ENCODE results near the gene AMIGO3. TPM values are rescaled to one million over a fixed set of nuclear protein-coding genes. Genes with fewer than 3 reads are reported as not detected.

AMIGO3 gene
- total and polyA plus RNA-seq, 2 experiments from 2014 or later = 2.9 to 10.4 TPM

DNA sequence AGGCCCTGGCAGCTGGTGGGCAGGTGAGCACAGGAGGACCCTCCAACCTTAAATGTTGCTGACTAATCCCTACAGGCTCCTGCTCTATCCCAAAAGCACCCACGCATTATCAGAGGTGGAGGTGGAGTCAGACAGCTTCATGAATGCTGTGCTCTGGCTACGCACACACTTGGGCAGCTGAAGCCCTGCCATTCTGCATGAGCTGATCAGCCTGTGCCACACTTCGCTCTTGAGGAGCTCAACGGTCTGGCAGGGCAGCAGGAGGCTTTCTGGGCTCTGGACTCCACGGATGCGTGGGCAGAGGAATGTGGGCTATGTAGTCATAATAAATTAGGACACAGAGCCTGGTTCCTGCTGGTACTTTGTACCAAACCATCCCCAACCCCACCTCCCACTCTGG, 36.3 kb downstream of the AMIGO3 start:
- Histone ChIP-seq H3K4me3 (no peak overlapping the region), H3K4me2 (no peak overlapping the region), H3K27me3 (ENCODE audit: insufficient read depth) (no peaks in the 10 kb centered on the region), H3K4me1 (ENCODE audit: insufficient read depth) (no peaks in the 10 kb centered on the region), H3K9me2 (ENCODE audit: insufficient read depth) (no peaks in the 10 kb centered on the region), H3F3A (replicated peaks; ENCODE audit: low read depth) (no peaks in the 10 kb centered on the region), H2AFZ (no peak overlapping the region), H4K20me1 (replicated peaks; ENCODE audit: insufficient read depth) (no peaks in the 10 kb centered on the region; the same call in 1 of the 2 replicates), H3K36me3 (ENCODE audit: insufficient read depth) (peaks cover under 1% of the 10 kb centered on the region; the same call in 1 of the 2 replicates), H3K79me2 (replicated peaks; ENCODE audit: insufficient read depth) (no peaks in the 10 kb centered on the region), H3K27ac (ENCODE audit: low read depth) (no peak overlapping the region)
- no peak for DNase-seq (ENCODE audit: low spot score)
- no peak overlapping the region for H3K27ac Mint-ChIP-seq
- no peak for ATAC-seq
- no peaks in the 10 kb centered on the region for H3K9me3 Mint-ChIP-seq
- no peak overlapping the region for H3K4me3 Mint-ChIP-seq
- peaks cover 45% of the 10 kb centered on the region for H3K36me3 Mint-ChIP-seq (ENCODE audit: low read depth)
- H3K4me1 Mint-ChIP-seq = peaks cover 9% of the 10 kb centered on the region
- peaks cover 7% of the 10 kb centered on the region for H3K27me3 Mint-ChIP-seq (ENCODE audit: insufficient read depth, low read depth, poor library complexity)
- no peak for TF ChIP-seq ZNF114 (CRISPR knock-in tag; IDR thresholded peaks at IDR 0.05)
- TF ChIP-seq CREB1 (CRISPR knock-in tag; IDR thresholded peaks at IDR 0.05; ENCODE audit: low read depth) = no peak
- TF ChIP-seq NANOG (IDR thresholded peaks at IDR 0.05; ENCODE audit: borderline replicate concordance) = no peak
- TF ChIP-seq JUNB (IDR thresholded peaks at IDR 0.05; ENCODE audit: unreplicated experiment) = no peak
- TF ChIP-seq STAT1 (IDR thresholded peaks at IDR 0.05; ENCODE audit: unreplicated experiment) = no peak

DNA sequence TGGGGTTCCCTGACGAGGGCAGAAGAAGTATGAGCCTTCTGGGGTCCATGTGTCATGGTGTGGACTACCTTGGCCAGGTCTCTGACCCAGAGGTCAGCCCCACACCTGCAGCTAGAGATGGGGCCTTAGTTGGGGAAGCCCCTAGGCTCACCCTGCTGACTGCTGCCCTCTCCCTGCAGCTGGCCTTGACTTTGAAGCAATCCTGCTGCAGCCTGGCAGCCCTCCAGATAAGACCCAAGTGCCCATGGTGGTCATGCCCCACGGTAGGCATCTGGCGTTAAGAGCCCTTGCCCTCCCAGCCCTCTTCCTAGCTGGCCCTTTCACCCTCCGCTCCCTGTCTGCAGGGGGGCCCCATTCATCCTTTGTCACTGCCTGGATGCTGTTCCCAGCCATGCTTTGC, 37.9 kb downstream of the AMIGO3 start:
- H3K9me3 Mint-ChIP-seq = no peaks in the 10 kb centered on the region
- TF ChIP-seq ZNF114 (CRISPR knock-in tag; IDR thresholded peaks at IDR 0.05) (no peak), POLR2AphosphoS5 (IDR thresholded peaks at IDR 0.05; ENCODE audit: low read depth) (no peak), ETS1 (IDR thresholded peaks at IDR 0.05) (no peak), JUNB (IDR thresholded peaks at IDR 0.05; ENCODE audit: unreplicated experiment) (no peak), EZH2phosphoT487 (IDR thresholded peaks at IDR 0.05; ENCODE audit: unreplicated experiment) (no peak), ZNF331 (CRISPR knock-in tag; IDR thresholded peaks at IDR 0.05; ENCODE audit: low read depth) (no peak), CREB1 (CRISPR knock-in tag; IDR thresholded peaks at IDR 0.05; ENCODE audit: low read depth) (no peak)
- TF ChIP-seq, protein P1, sequence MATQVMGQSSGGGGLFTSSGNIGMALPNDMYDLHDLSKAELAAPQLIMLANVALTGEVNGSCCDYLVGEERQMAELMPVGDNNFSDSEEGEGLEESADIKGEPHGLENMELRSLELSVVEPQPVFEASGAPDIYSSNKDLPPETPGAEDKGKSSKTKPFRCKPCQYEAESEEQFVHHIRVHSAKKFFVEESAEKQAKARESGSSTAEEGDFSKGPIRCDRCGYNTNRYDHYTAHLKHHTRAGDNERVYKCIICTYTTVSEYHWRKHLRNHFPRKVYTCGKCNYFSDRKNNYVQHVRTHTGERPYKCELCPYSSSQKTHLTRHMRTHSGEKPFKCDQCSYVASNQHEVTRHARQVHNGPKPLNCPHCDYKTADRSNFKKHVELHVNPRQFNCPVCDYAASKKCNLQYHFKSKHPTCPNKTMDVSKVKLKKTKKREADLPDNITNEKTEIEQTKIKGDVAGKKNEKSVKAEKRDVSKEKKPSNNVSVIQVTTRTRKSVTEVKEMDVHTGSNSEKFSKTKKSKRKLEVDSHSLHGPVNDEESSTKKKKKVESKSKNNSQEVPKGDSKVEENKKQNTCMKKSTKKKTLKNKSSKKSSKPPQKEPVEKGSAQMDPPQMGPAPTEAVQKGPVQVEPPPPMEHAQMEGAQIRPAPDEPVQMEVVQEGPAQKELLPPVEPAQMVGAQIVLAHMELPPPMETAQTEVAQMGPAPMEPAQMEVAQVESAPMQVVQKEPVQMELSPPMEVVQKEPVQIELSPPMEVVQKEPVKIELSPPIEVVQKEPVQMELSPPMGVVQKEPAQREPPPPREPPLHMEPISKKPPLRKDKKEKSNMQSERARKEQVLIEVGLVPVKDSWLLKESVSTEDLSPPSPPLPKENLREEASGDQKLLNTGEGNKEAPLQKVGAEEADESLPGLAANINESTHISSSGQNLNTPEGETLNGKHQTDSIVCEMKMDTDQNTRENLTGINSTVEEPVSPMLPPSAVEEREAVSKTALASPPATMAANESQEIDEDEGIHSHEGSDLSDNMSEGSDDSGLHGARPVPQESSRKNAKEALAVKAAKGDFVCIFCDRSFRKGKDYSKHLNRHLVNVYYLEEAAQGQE (IDR thresholded peaks at IDR 0.05; ENCODE audit: unreplicated experiment) = no peak
- TF ChIP-seq, protein P2, sequence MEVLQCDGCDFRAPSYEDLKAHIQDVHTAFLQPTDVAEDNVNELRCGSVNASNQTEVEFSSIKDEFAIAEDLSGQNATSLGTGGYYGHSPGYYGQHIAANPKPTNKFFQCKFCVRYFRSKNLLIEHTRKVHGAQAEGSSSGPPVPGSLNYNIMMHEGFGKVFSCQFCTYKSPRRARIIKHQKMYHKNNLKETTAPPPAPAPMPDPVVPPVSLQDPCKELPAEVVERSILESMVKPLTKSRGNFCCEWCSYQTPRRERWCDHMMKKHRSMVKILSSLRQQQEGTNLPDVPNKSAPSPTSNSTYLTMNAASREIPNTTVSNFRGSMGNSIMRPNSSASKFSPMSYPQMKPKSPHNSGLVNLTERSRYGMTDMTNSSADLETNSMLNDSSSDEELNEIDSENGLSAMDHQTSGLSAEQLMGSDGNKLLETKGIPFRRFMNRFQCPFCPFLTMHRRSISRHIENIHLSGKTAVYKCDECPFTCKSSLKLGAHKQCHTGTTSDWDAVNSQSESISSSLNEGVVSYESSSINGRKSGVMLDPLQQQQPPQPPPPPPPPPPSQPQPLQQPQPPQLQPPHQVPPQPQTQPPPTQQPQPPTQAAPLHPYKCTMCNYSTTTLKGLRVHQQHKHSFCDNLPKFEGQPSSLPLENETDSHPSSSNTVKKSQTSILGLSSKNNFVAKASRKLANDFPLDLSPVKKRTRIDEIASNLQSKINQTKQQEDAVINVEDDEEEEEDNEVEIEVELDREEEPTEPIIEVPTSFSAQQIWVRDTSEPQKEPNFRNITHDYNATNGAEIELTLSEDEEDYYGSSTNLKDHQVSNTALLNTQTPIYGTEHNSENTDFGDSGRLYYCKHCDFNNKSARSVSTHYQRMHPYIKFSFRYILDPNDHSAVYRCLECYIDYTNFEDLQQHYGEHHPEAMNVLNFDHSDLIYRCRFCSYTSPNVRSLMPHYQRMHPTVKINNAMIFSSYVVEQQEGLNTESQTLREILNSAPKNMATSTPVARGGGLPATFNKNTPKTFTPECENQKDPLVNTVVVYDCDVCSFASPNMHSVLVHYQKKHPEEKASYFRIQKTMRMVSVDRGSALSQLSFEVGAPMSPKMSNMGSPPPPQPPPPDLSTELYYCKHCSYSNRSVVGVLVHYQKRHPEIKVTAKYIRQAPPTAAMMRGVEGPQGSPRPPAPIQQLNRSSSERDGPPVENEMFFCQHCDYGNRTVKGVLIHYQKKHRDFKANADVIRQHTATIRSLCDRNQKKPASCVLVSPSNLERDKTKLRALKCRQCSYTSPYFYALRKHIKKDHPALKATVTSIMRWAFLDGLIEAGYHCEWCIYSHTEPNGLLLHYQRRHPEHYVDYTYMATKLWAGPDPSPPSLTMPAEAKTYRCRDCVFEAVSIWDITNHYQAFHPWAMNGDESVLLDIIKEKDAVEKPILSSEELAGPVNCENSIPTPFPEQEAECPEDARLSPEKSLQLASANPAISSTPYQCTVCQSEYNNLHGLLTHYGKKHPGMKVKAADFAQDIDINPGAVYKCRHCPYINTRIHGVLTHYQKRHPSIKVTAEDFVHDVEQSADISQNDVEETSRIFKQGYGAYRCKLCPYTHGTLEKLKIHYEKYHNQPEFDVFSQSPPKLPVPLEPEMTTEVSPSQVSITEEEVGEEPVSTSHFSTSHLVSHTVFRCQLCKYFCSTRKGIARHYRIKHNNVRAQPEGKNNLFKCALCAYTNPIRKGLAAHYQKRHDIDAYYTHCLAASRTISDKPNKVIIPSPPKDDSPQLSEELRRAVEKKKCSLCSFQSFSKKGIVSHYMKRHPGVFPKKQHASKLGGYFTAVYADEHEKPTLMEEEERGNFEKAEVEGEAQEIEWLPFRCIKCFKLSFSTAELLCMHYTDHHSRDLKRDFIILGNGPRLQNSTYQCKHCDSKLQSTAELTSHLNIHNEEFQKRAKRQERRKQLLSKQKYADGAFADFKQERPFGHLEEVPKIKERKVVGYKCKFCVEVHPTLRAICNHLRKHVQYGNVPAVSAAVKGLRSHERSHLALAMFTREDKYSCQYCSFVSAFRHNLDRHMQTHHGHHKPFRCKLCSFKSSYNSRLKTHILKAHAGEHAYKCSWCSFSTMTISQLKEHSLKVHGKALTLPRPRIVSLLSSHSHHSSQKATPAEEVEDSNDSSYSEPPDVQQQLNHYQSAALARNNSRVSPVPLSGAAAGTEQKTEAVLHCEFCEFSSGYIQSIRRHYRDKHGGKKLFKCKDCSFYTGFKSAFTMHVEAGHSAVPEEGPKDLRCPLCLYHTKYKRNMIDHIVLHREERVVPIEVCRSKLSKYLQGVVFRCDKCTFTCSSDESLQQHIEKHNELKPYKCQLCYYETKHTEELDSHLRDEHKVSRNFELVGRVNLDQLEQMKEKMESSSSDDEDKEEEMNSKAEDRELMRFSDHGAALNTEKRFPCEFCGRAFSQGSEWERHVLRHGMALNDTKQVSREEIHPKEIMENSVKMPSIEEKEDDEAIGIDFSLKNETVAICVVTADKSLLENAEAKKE (CRISPR knock-in tag; IDR thresholded peaks at IDR 0.05) = no peak

More for the DNA sequence above, 37.9 kb downstream of the AMIGO3 start:
- Histone ChIP-seq H3K4me1 (ENCODE audit: insufficient read depth) (no peaks in the 10 kb centered on the region), H3K4me2 (no peak overlapping the region), H3K27ac (ENCODE audit: low read depth) (no peak overlapping the region), H3K9me2 (ENCODE audit: insufficient read depth) (no peaks in the 10 kb centered on the region), H3K36me3 (ENCODE audit: insufficient read depth) (peaks cover 9% of the 10 kb centered on the region; the same call in 1 of the 2 replicates), H3F3A (replicated peaks; ENCODE audit: low read depth) (no peaks in the 10 kb centered on the region), H4K20me1 (replicated peaks; ENCODE audit: insufficient read depth) (peaks cover 2% of the 10 kb centered on the region; the same call in 1 of the 2 replicates), H2AFZ (no peak overlapping the region), H3K79me2 (replicated peaks; ENCODE audit: insufficient read depth) (no peaks in the 10 kb centered on the region), H3K4me3 (no peak overlapping the region), H3K27me3 (ENCODE audit: insufficient read depth) (no peaks in the 10 kb centered on the region)
- Mint-ChIP-seq H3K36me3 (ENCODE audit: low read depth) (peaks cover 58% of the 10 kb centered on the region), H3K4me1 (peaks cover 4% of the 10 kb centered on the region), H3K4me3 (no peak overlapping the region), H3K27ac (no peak overlapping the region), H3K27me3 (ENCODE audit: insufficient read depth, low read depth, poor library complexity) (peaks cover 2% of the 10 kb centered on the region)
- ATAC-seq = no peak
- no peak for DNase-seq (ENCODE audit: low spot score)
